ENCODE results near the gene MAFB. TPM values are rescaled to one million over a fixed set of nuclear protein-coding genes. Genes with fewer than 3 reads are reported as not detected.

MAFB gene
- polyA plus RNA-seq, 1 of the 3 experiments (the other 2 are of a cell fraction) = 0.08 TPM

DNA sequence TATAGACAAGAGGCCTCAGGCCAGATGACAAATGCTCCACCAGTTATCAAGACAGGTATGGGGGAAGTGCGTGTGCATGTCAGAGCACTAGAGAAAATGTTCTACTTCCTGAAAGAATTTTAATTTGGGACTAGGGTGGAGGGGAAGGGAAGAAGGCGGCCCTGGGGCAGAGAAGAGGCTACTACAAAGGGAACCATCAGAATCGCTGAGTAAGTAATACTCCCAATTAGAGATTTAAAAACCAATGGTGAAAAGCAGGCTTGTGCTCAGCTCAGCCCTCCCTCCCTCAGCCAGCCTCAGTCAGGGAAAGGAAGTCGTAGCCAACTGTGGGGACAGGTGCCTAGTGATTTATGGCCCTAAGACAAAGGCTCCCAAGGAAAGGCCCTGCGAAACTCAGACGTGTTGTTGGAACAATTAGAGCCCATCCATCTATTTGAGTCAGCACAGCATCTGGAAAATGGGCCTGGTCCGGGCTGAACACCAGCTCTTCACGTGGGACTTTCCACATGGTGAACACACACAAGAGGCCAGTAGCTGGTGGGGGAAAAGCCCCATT lies 15.0 kb upstream of the MAFB start:
- no peak overlapping the region for H3K27ac ChIP-seq (ENCODE audit: low read depth in 2 of 2, low read length in 1 of 2)
- no peaks in the 10 kb centered on the region; a peak in 1 of 4 replicates for H3K4me1 ChIP-seq (ENCODE audit: control insufficient read depth in 1 of 2, insufficient read depth in 2 of 2, low read depth in 1 of 2, low read length in 1 of 2)
- WGBS (ENCODE audit: low lambda C conversion rate) = 40% methylated on average over 8 of the region's 8 CpGs
- no peaks in the 10 kb centered on the region for H3K79me2 ChIP-seq (ENCODE audit: insufficient read depth)
- H3K9me3 ChIP-seq = no peaks in the 10 kb centered on the region
- no peak for TF ChIP-seq CHD2 (IDR thresholded peaks at IDR 0.05; ENCODE audit: low read length, partially characterized antibody)
- TF ChIP-seq GABPA (IDR thresholded peaks at IDR 0.05; ENCODE audit: low read depth) = no peak
- TF ChIP-seq MEF2A (IDR thresholded peaks at IDR 0.05; ENCODE audit: borderline replicate concordance, low read depth) = no peak
- TF ChIP-seq, protein P1, sequence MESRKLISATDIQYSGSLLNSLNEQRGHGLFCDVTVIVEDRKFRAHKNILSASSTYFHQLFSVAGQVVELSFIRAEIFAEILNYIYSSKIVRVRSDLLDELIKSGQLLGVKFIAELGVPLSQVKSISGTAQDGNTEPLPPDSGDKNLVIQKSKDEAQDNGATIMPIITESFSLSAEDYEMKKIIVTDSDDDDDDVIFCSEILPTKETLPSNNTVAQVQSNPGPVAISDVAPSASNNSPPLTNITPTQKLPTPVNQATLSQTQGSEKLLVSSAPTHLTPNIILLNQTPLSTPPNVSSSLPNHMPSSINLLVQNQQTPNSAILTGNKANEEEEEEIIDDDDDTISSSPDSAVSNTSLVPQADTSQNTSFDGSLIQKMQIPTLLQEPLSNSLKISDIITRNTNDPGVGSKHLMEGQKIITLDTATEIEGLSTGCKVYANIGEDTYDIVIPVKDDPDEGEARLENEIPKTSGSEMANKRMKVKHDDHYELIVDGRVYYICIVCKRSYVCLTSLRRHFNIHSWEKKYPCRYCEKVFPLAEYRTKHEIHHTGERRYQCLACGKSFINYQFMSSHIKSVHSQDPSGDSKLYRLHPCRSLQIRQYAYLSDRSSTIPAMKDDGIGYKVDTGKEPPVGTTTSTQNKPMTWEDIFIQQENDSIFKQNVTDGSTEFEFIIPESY (IDR thresholded peaks at IDR 0.05; ENCODE audit: borderline replicate concordance, low read depth) = no peak
- TF ChIP-seq TCF12 (IDR thresholded peaks at IDR 0.05) = no peak
- TF ChIP-seq, protein P2, sequence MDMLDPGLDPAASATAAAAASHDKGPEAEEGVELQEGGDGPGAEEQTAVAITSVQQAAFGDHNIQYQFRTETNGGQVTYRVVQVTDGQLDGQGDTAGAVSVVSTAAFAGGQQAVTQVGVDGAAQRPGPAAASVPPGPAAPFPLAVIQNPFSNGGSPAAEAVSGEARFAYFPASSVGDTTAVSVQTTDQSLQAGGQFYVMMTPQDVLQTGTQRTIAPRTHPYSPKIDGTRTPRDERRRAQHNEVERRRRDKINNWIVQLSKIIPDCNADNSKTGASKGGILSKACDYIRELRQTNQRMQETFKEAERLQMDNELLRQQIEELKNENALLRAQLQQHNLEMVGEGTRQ (IDR thresholded peaks at IDR 0.05; ENCODE audit: borderline replicate concordance, low read depth, low read length) = no peak
- no peak for TF ChIP-seq FOXM1 (IDR thresholded peaks at IDR 0.05; ENCODE audit: low read depth)
- no peak overlapping the region for H3K9ac ChIP-seq
- POLR2A ChIA-PET = interaction anchor here (1.8 kb wide), 1 partner anchor 15 kb away, joined by 4 read pairs; the partner anchor contains the start of gene MAFB
- H4K20me1 ChIP-seq (ENCODE audit: insufficient read depth) = no peaks in the 10 kb centered on the region
- H3K27me3 ChIP-seq (ENCODE audit: insufficient read depth) = no peaks in the 10 kb centered on the region
- no peaks in the 10 kb centered on the region for H3F3A ChIP-seq (replicated peaks; ENCODE audit: insufficient read depth)
- no peak overlapping the region for H3K4me3 ChIP-seq (ENCODE audit: low read depth in 2 of 2, low read length in 1 of 2)
- H2AFZ ChIP-seq (ENCODE audit: low read depth) = no peak overlapping the region
- no peaks in the 10 kb centered on the region for H3K9me2 ChIP-seq
- CTCF ChIA-PET = interaction anchor here (2.4 to 2.7 kb wide), 2 partner anchors 14 to 259 kb away, joined by 13 to 14 read pairs; no protein-coding TSS in a partner anchor
- no peak overlapping the region for H3K4me2 ChIP-seq
- H3K36me3 ChIP-seq (replicated peaks in 1 of 2; ENCODE audit: control insufficient read depth in 1 of 2, insufficient read depth in 2 of 2, low read length in 1 of 2) = no peaks in the 10 kb centered on the region
- no peak for DNase-seq

DNA sequence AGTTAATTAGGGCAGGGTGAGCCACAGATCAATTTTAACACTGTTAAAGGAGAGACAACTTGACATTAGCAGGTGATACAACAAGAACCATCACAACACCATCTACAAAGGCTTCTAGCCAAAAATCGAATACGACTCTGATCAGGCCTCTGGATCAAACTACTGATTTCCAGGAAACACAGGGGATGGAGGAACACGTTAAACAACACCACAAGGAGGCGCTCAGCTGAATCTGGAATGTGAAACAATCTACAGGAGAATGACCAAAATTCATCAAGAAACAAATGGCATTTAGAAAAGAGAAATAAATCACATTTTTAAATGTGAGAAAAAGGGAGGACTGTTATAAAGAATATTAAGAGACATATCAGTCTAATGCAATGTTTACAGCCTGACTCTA lies 13.5 kb upstream of the MAFB start:
- Histone ChIP-seq H3K4me2 (no peak overlapping the region), H3K36me3 (replicated peaks in 1 of 2; ENCODE audit: control insufficient read depth in 1 of 2, insufficient read depth in 2 of 2, low read length in 1 of 2) (no peaks in the 10 kb centered on the region), H3K9ac (no peak overlapping the region), H2AFZ (ENCODE audit: low read depth) (no peak overlapping the region), H3K4me3 (ENCODE audit: low read depth in 2 of 2, low read length in 1 of 2) (no peak overlapping the region), H3K9me3 (no peaks in the 10 kb centered on the region), H3K27me3 (ENCODE audit: insufficient read depth) (no peaks in the 10 kb centered on the region), H3K27ac (ENCODE audit: low read depth in 2 of 2, low read length in 1 of 2) (no peak overlapping the region), H3K4me1 (ENCODE audit: control insufficient read depth in 1 of 2, insufficient read depth in 2 of 2, low read depth in 1 of 2, low read length in 1 of 2) (no peaks in the 10 kb centered on the region; a peak in 1 of 4 replicates), H3K79me2 (ENCODE audit: insufficient read depth) (no peaks in the 10 kb centered on the region), H3K9me2 (no peaks in the 10 kb centered on the region), H3F3A (replicated peaks; ENCODE audit: insufficient read depth) (no peaks in the 10 kb centered on the region), H4K20me1 (ENCODE audit: insufficient read depth) (no peaks in the 10 kb centered on the region)
- TF ChIP-seq, protein P3, sequence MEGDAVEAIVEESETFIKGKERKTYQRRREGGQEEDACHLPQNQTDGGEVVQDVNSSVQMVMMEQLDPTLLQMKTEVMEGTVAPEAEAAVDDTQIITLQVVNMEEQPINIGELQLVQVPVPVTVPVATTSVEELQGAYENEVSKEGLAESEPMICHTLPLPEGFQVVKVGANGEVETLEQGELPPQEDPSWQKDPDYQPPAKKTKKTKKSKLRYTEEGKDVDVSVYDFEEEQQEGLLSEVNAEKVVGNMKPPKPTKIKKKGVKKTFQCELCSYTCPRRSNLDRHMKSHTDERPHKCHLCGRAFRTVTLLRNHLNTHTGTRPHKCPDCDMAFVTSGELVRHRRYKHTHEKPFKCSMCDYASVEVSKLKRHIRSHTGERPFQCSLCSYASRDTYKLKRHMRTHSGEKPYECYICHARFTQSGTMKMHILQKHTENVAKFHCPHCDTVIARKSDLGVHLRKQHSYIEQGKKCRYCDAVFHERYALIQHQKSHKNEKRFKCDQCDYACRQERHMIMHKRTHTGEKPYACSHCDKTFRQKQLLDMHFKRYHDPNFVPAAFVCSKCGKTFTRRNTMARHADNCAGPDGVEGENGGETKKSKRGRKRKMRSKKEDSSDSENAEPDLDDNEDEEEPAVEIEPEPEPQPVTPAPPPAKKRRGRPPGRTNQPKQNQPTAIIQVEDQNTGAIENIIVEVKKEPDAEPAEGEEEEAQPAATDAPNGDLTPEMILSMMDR (IDR thresholded peaks at IDR 0.05) = peak; percentile 42
- TF ChIP-seq, protein P4, sequence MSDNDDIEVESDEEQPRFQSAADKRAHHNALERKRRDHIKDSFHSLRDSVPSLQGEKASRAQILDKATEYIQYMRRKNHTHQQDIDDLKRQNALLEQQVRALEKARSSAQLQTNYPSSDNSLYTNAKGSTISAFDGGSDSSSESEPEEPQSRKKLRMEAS (IDR thresholded peaks at IDR 0.05; ENCODE audit: low read depth) = no peak
- DNase-seq = no peak
- 35% methylated on average over 4 of the region's 4 CpGs for WGBS (ENCODE audit: low lambda C conversion rate)
- CTCF ChIA-PET = interaction anchor here (1.3 to 3.8 kb wide), 3 partner anchors 10 to 95 kb away, joined by 3 to 24 read pairs (median 4); partner anchors contain the start of gene MAFB
- POLR2A ChIA-PET = no interaction called here
